Measurements from ENCODE around the gene UVRAG.
"Not testable (repeated sequence)": the region's sequence is repeated elsewhere in the genome, so short reads cannot be mapped to it uniquely, and the experiment has no call there.

Gene UVRAG

GRCh38 chr11:75954039-75954438 lies 139.0 kb downstream of the UVRAG start:
- Histone ChIP-seq H3K4me1 (ENCODE audit: control insufficient read depth in 5 of 5, insufficient read depth in 5 of 5, low read length in 5 of 5) (peaks cover 0 to 8% (median 0%) of the 10 kb centered on the region in 5 donors), H3K27me3 (ENCODE audit: control insufficient read depth in 5 of 5, insufficient read depth in 4 of 5, low read length in 5 of 5) (no peaks in the 10 kb centered on the region), H3K9me3 (ENCODE audit: control insufficient read depth in 5 of 5, low read length in 5 of 5) (no peaks in the 10 kb centered on the region), H3K9ac (ENCODE audit: low read length in 5 of 5) (no peak overlapping the region), H3K36me3 (ENCODE audit: control insufficient read depth in 5 of 5, insufficient read depth in 5 of 5, low read length in 5 of 5) (no peaks in the 10 kb centered on the region), H3K27ac (ENCODE audit: low read depth, low read length) (no peak overlapping the region), H3K4me3 (ENCODE audit: low read depth in 1 of 5, low read length in 5 of 5) (no peak overlapping the region)

GRCh38 chr11:75955443-75955842 lies 140.4 kb downstream of the UVRAG start:
- Histone ChIP-seq H3K4me3 (ENCODE audit: low read depth in 1 of 5, low read length in 5 of 5) (no peak overlapping the region), H3K27ac (ENCODE audit: low read depth, low read length) (no peak overlapping the region), H3K9me3 (ENCODE audit: control insufficient read depth in 5 of 5, low read length in 5 of 5) (no peaks in the 10 kb centered on the region), H3K4me1 (ENCODE audit: control insufficient read depth in 5 of 5, insufficient read depth in 5 of 5, low read length in 5 of 5) (peaks cover 0 to 4% (median 0%) of the 10 kb centered on the region in 5 donors), H3K9ac (ENCODE audit: low read length in 5 of 5) (no peak overlapping the region), H3K27me3 (ENCODE audit: control insufficient read depth in 5 of 5, insufficient read depth in 4 of 5, low read length in 5 of 5) (no peaks in the 10 kb centered on the region), H3K36me3 (ENCODE audit: control insufficient read depth in 5 of 5, insufficient read depth in 5 of 5, low read length in 5 of 5) (no peaks in the 10 kb centered on the region)

GRCh38 chr11:75959540-75959939 lies 144.5 kb downstream of the UVRAG start:
- Histone ChIP-seq H3K27me3 (ENCODE audit: control insufficient read depth in 5 of 5, insufficient read depth in 4 of 5, low read length in 5 of 5) (no peaks in the 10 kb centered on the region), H3K4me3 (ENCODE audit: low read depth in 1 of 5, low read length in 5 of 5) (no peak overlapping the region), H3K27ac (ENCODE audit: low read depth, low read length) (no peak overlapping the region), H3K4me1 (ENCODE audit: control insufficient read depth in 5 of 5, insufficient read depth in 5 of 5, low read length in 5 of 5) (peaks cover 0 to 12% (median 0%) of the 10 kb centered on the region in 5 donors), H3K9me3 (ENCODE audit: control insufficient read depth in 5 of 5, low read length in 5 of 5) (no peaks in the 10 kb centered on the region), H3K36me3 (ENCODE audit: control insufficient read depth in 5 of 5, insufficient read depth in 5 of 5, low read length in 5 of 5) (no peaks in the 10 kb centered on the region), H3K9ac (ENCODE audit: low read length in 5 of 5) (no peak overlapping the region)

GRCh38 chr11:75964071-75964470 lies 149.1 kb downstream of the UVRAG start:
- Histone ChIP-seq H3K27ac (ENCODE audit: low read depth, low read length) (no peak overlapping the region), H3K4me1 (ENCODE audit: control insufficient read depth in 5 of 5, insufficient read depth in 5 of 5, low read length in 5 of 5) (peaks cover 0 to 27% (median 15%) of the 10 kb centered on the region in 5 donors), H3K4me3 (ENCODE audit: low read depth in 1 of 5, low read length in 5 of 5) (no peak overlapping the region), H3K27me3 (ENCODE audit: control insufficient read depth in 5 of 5, insufficient read depth in 4 of 5, low read length in 5 of 5) (no peaks in the 10 kb centered on the region), H3K36me3 (ENCODE audit: control insufficient read depth in 5 of 5, insufficient read depth in 5 of 5, low read length in 5 of 5) (no peaks in the 10 kb centered on the region), H3K9ac (ENCODE audit: low read length in 5 of 5) (no peak overlapping the region), H3K9me3 (ENCODE audit: control insufficient read depth in 5 of 5, low read length in 5 of 5) (no peaks in the 10 kb centered on the region)

- no peak overlapping the region for H3K9ac ChIP-seq (ENCODE audit: low read length in 5 of 5)
- peak overlapping the region; percentile 55 for H3K27ac ChIP-seq (ENCODE audit: low read depth, low read length)
- peaks cover 0 to 23% (median 18%) of the 10 kb centered on the region in 5 donors for H3K4me1 ChIP-seq (ENCODE audit: control insufficient read depth in 5 of 5, insufficient read depth in 5 of 5, low read length in 5 of 5)
- no peaks in the 10 kb centered on the region for H3K27me3 ChIP-seq (ENCODE audit: control insufficient read depth in 5 of 5, insufficient read depth in 4 of 5, low read length in 5 of 5)
- H3K36me3 ChIP-seq (ENCODE audit: control insufficient read depth in 5 of 5, insufficient read depth in 5 of 5, low read length in 5 of 5): no peaks in the 10 kb centered on the region
- H3K4me3 ChIP-seq (ENCODE audit: low read depth in 1 of 5, low read length in 5 of 5): no peak overlapping the region
- H3K9me3 ChIP-seq (ENCODE audit: control insufficient read depth in 5 of 5, low read length in 5 of 5): no peaks in the 10 kb centered on the region
Measured at GRCh38 chr11:75966537-75967287, 151.7 kb downstream of the UVRAG start.

- no peak overlapping the region for H3K9ac ChIP-seq (ENCODE audit: low read length in 5 of 5)
Measured at GRCh38 chr11:75968021-75968625, 153.1 kb downstream of the UVRAG start.

GRCh38 chr11:75969626-75970308 lies 154.8 kb downstream of the UVRAG start:
- no peaks in the 10 kb centered on the region for H3K27me3 ChIP-seq (ENCODE audit: control insufficient read depth in 5 of 5, insufficient read depth in 4 of 5, low read length in 5 of 5)
- no peak overlapping the region for H3K9ac ChIP-seq (ENCODE audit: low read length in 5 of 5)
- H3K4me3 ChIP-seq (ENCODE audit: low read depth in 1 of 5, low read length in 5 of 5): no peak overlapping the region
- H3K4me1 ChIP-seq (ENCODE audit: control insufficient read depth in 5 of 5, insufficient read depth in 5 of 5, low read length in 5 of 5): peaks cover 0 to 20% (median 17%) of the 10 kb centered on the region in 5 donors
- no peaks in the 10 kb centered on the region for H3K36me3 ChIP-seq (ENCODE audit: control insufficient read depth in 5 of 5, insufficient read depth in 5 of 5, low read length in 5 of 5)
- H3K9me3 ChIP-seq (ENCODE audit: control insufficient read depth in 5 of 5, low read length in 5 of 5): peaks cover 0 to 8% (median 4%) of the 10 kb centered on the region in 5 donors
- H3K27ac ChIP-seq (ENCODE audit: low read depth, low read length): no peak overlapping the region

More at GRCh38 chr11:75968021-75968625, 153.1 kb downstream of the UVRAG start:
- Histone ChIP-seq H3K36me3 (ENCODE audit: control insufficient read depth in 5 of 5, insufficient read depth in 5 of 5, low read length in 5 of 5) (no peaks in the 10 kb centered on the region), H3K4me1 (ENCODE audit: control insufficient read depth in 5 of 5, insufficient read depth in 5 of 5, low read length in 5 of 5) (peaks cover 0 to 20% (median 17%) of the 10 kb centered on the region in 5 donors), H3K4me3 (ENCODE audit: low read depth in 1 of 5, low read length in 5 of 5) (no peak overlapping the region), H3K9me3 (ENCODE audit: control insufficient read depth in 5 of 5, low read length in 5 of 5) (peaks cover 0 to 4% (median 3%) of the 10 kb centered on the region in 5 donors), H3K27ac (ENCODE audit: low read depth, low read length) (no peak overlapping the region), H3K27me3 (ENCODE audit: control insufficient read depth in 5 of 5, insufficient read depth in 4 of 5, low read length in 5 of 5) (no peaks in the 10 kb centered on the region)

- H3K9me3 ChIP-seq (ENCODE audit: control insufficient read depth in 5 of 5, low read length in 5 of 5); H3K4me1 ChIP-seq (ENCODE audit: control insufficient read depth in 5 of 5, insufficient read depth in 5 of 5, low read length in 5 of 5); H3K36me3 ChIP-seq (ENCODE audit: control insufficient read depth in 5 of 5, insufficient read depth in 5 of 5, low read length in 5 of 5); H3K27me3 ChIP-seq (ENCODE audit: control insufficient read depth in 5 of 5, insufficient read depth in 4 of 5, low read length in 5 of 5); H3K4me3 ChIP-seq (ENCODE audit: low read depth in 1 of 5, low read length in 5 of 5); H3K9ac ChIP-seq (ENCODE audit: low read length in 5 of 5); H3K27ac ChIP-seq (ENCODE audit: low read depth, low read length): not testable (repeated sequence)
Measured at GRCh38 chr11:75973710-75974109, 158.7 kb downstream of the UVRAG start.

- H3K9me3 ChIP-seq (ENCODE audit: control insufficient read depth in 5 of 5, low read length in 5 of 5); H3K4me3 ChIP-seq (ENCODE audit: low read depth in 1 of 5, low read length in 5 of 5); H3K9ac ChIP-seq (ENCODE audit: low read length in 5 of 5); H3K4me1 ChIP-seq (ENCODE audit: control insufficient read depth in 5 of 5, insufficient read depth in 5 of 5, low read length in 5 of 5); H3K27me3 ChIP-seq (ENCODE audit: control insufficient read depth in 5 of 5, insufficient read depth in 4 of 5, low read length in 5 of 5); H3K36me3 ChIP-seq (ENCODE audit: control insufficient read depth in 5 of 5, insufficient read depth in 5 of 5, low read length in 5 of 5); H3K27ac ChIP-seq (ENCODE audit: low read depth, low read length): not testable (repeated sequence)
Measured at GRCh38 chr11:75979075-75979474, 164.1 kb downstream of the UVRAG start.

GRCh38 chr11:75979479-75980027 lies 164.5 kb downstream of the UVRAG start:
- peaks cover 12 to 14% (median 13%) of the 10 kb centered on the region in 5 donors for H3K36me3 ChIP-seq (ENCODE audit: control insufficient read depth in 5 of 5, insufficient read depth in 5 of 5, low read length in 5 of 5)
- not testable (repeated sequence) for H3K9ac ChIP-seq (ENCODE audit: low read length in 5 of 5); H3K27ac ChIP-seq (ENCODE audit: low read depth, low read length); H3K27me3 ChIP-seq (ENCODE audit: control insufficient read depth in 5 of 5, insufficient read depth in 4 of 5, low read length in 5 of 5); H3K4me3 ChIP-seq (ENCODE audit: low read depth in 1 of 5, low read length in 5 of 5); H3K9me3 ChIP-seq (ENCODE audit: control insufficient read depth in 5 of 5, low read length in 5 of 5); H3K4me1 ChIP-seq (ENCODE audit: control insufficient read depth in 5 of 5, insufficient read depth in 5 of 5, low read length in 5 of 5)
